Smooth muscle cell (in vitro differentiated cells): ENCODE results near the gene PEX5L. TPM values are rescaled to one million over a fixed set of nuclear protein-coding genes. Genes with fewer than 3 reads are reported as not detected.

Source experiments
- DNase-seq: peaks from one replicate; lab custom pipeline; 2025; ENCODE audit not compliant: unreplicated experiment; lab: John Stamatoyannopoulos, UW
- H2AFZ ChIP-seq: fragments of 200-600 bp; sonication (generic); 2 replicates; pipeline ENCODE4 v1.6.0; 2016; ENCODE audit warnings: antibody characterized with exemption, low read depth, mild to moderate bottlenecking
- H3F3A ChIP-seq: fragments of 200-600 bp; sonication (generic); 2 replicates; pipeline ENCODE4 v1.6.0; 2017; ENCODE audit warnings: antibody characterized with exemption, low read depth
- H3K27ac ChIP-seq: fragments of 200-600 bp; sonication (generic); 2 replicates; pipeline ENCODE4 v1.5.1; 2016; ENCODE audit warnings: low read depth, mild to moderate bottlenecking
- H3K27me3 ChIP-seq: fragments of 200-600 bp; sonication (generic); 2 replicates; pipeline ENCODE4 v1.6.1; 2016; ENCODE audit warnings: low read depth, mild to moderate bottlenecking
- H3K36me3 ChIP-seq: fragments of 200-600 bp; sonication (generic); 2 replicates; pipeline ENCODE4 v1.5.1; 2016; ENCODE audit warnings: low read depth
- H3K4me1 ChIP-seq: fragments of 200-600 bp; sonication (generic); 2 replicates; pipeline ENCODE4 v1.5.1; 2016; ENCODE audit warnings: low read depth
- H3K4me2 ChIP-seq: fragments of 200-600 bp; sonication (generic); 2 replicates; pipeline ENCODE4 v1.6.0; 2016; ENCODE audit warnings: mild to moderate bottlenecking
- H3K4me3 ChIP-seq: fragments of 200-600 bp; sonication (generic); 2 replicates; pipeline ENCODE4 v1.5.1; 2016; ENCODE audit warnings: mild to moderate bottlenecking
- H3K79me2 ChIP-seq: fragments of 200-600 bp; sonication (generic); 2 replicates; pipeline ENCODE4 v1.6.0; 2016; ENCODE audit warnings: low read depth, mild to moderate bottlenecking
- H3K9ac ChIP-seq: fragments of 200-600 bp; sonication (generic); 2 replicates; pipeline ENCODE4 v1.6.0; 2016; ENCODE audit warnings: low read depth
- H3K9me3 ChIP-seq: fragments of 200-600 bp; sonication (generic); replicated peaks from 2 replicates; pipeline ENCODE4 v1.5.1; 2016; ENCODE audit warnings: low read depth
- H4K20me1 ChIP-seq: fragments of 200-600 bp; sonication (generic); 2 replicates; pipeline ENCODE4 v1.6.0; 2016; ENCODE audit warnings: low read depth
- WGBS: methylation state at CpG from one replicate; pipeline ENCODE4 v1.1.7; 2016; ENCODE audit warnings: low lambda C conversion rate; 5-methylcytosine and 5-hydroxymethylcytosine counted together
- polyA plus RNA-seq: library from polyadenylated mRNA; unstranded; fragments of >200 nt; fragmentation: Nextera tagmentation; extraction: Ambion mirVana; gene quantifications from 2 replicates; pipeline ENCODE4 v1.2.1, GENCODE V29; 2016
- total RNA-seq: library from RNA; depleted of rRNA; stranded (reverse); fragments of >200 nt; gene quantifications from 2 replicates; pipeline ENCODE4 v1.2.3, GENCODE V29; 2014
- TF ChIP-seq, protein P1 (sequence below): fragments of 200-600 bp; sonication (generic); IDR thresholded peaks from 2 replicates; pipeline ENCODE4 v1.5.1; 2017; ENCODE audit warnings: borderline replicate concordance, mild to moderate bottlenecking, antibody characterized with exemption; ENCODE audit not compliant: insufficient read depth, poor library complexity, severe bottlenecking

PEX5L gene
- total and polyA plus RNA-seq, 2 experiments from 2014 or later = not detected

DNA sequence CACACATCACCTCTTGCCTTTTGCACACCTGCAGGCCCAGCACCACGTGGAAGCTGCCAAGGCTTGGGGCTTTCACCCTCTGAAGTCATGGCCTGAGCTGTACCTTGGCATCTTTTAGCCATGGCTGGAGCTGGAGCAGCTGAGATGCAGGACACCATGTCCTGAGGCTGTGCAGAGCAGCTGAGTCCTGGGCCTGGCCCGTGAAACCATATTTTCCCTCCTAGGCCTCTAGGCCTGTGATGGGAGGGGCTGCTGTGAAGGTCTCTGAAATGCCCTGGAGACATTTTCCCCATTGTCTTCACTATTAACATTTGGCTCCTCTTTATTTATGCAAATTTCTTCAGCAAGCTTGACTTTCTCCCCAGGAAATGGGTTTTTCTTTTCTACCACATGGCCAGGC lies 41.9 kb upstream of the PEX5L start:
- WGBS = 64% methylated on average over 2 of the region's 2 CpGs
- Histone ChIP-seq H3K4me3 (no peak overlapping the region), H3K27me3 (no peaks in the 10 kb centered on the region), H3K9ac (no peak overlapping the region), H2AFZ (no peak overlapping the region), H3K9me3 (no peaks in the 10 kb centered on the region), H3K79me2 (no peaks in the 10 kb centered on the region), H3K27ac (no peak overlapping the region), H3F3A (no peaks in the 10 kb centered on the region), H4K20me1 (no peaks in the 10 kb centered on the region), H3K4me2 (no peak overlapping the region), H3K4me1 (no peaks in the 10 kb centered on the region), H3K36me3 (no peaks in the 10 kb centered on the region)
- TF ChIP-seq, protein P1, sequence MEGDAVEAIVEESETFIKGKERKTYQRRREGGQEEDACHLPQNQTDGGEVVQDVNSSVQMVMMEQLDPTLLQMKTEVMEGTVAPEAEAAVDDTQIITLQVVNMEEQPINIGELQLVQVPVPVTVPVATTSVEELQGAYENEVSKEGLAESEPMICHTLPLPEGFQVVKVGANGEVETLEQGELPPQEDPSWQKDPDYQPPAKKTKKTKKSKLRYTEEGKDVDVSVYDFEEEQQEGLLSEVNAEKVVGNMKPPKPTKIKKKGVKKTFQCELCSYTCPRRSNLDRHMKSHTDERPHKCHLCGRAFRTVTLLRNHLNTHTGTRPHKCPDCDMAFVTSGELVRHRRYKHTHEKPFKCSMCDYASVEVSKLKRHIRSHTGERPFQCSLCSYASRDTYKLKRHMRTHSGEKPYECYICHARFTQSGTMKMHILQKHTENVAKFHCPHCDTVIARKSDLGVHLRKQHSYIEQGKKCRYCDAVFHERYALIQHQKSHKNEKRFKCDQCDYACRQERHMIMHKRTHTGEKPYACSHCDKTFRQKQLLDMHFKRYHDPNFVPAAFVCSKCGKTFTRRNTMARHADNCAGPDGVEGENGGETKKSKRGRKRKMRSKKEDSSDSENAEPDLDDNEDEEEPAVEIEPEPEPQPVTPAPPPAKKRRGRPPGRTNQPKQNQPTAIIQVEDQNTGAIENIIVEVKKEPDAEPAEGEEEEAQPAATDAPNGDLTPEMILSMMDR = no peak
- no peak for DNase-seq

DNA sequence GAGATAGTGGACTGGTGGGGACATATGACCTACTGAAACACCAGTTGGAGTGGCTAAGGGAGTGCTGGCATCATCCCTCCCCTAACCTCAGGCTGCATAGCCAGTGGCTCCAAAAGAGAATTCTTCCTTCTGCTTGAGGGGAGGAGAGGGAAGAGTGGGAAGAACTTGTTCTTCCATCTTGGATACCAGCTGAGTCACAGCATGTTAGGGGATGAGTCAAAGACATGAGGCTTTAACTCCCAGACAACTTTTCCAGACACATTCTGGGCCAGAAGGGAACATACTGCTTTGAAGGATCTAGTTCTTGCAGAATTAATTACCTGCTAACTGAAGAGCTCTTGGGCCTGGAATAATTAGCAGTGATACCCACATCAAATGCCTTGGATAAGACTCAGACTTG lies 36.8 kb upstream of the PEX5L start:
- Histone ChIP-seq H3K79me2 (no peaks in the 10 kb centered on the region), H3K4me3 (no peak overlapping the region), H2AFZ (no peak overlapping the region), H3K4me1 (no peaks in the 10 kb centered on the region), H4K20me1 (no peaks in the 10 kb centered on the region), H3K9ac (no peak overlapping the region), H3K27me3 (no peaks in the 10 kb centered on the region), H3K36me3 (no peaks in the 10 kb centered on the region), H3K9me3 (no peaks in the 10 kb centered on the region), H3F3A (no peaks in the 10 kb centered on the region), H3K27ac (peak overlapping the region; percentile 24), H3K4me2 (no peak overlapping the region)
- TF ChIP-seq, protein P1 = no peak
- DNase-seq = no peak

DNA sequence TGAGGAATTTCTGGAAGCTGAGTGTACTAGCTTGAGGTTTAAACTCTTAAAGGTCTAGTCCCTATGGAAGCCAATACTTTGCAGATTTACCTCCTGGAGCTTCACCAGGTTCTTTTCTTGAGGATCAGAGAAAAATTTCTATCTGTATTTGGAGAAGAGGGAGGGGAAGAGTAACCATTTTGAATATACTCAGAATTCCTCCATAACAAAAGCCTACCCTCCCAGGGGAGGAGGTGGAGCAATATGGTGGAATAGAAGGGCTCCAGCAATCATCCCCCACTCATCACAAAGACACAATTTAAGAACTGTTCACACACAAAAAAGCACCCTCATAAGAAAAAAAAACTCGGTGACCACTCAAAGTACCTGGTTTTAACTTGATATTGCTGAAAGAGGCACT lies 36.0 kb upstream of the PEX5L start:
- H3K36me3 ChIP-seq = no peaks in the 10 kb centered on the region
- H3K9ac ChIP-seq = no peak overlapping the region
- H4K20me1 ChIP-seq = no peaks in the 10 kb centered on the region
- H3K27ac ChIP-seq = no peak overlapping the region
- no peaks in the 10 kb centered on the region for H3K27me3 ChIP-seq
- no peak for DNase-seq
- TF ChIP-seq, protein P1 = no peak
- H3F3A ChIP-seq = no peaks in the 10 kb centered on the region
- H2AFZ ChIP-seq = no peak overlapping the region
- no peaks in the 10 kb centered on the region for H3K79me2 ChIP-seq
- WGBS = 82% methylated on average over 1 of the region's 1 CpG
- no peak overlapping the region for H3K4me3 ChIP-seq
- H3K9me3 ChIP-seq = no peaks in the 10 kb centered on the region
- H3K4me2 ChIP-seq = no peak overlapping the region
- H3K4me1 ChIP-seq = no peaks in the 10 kb centered on the region

DNA sequence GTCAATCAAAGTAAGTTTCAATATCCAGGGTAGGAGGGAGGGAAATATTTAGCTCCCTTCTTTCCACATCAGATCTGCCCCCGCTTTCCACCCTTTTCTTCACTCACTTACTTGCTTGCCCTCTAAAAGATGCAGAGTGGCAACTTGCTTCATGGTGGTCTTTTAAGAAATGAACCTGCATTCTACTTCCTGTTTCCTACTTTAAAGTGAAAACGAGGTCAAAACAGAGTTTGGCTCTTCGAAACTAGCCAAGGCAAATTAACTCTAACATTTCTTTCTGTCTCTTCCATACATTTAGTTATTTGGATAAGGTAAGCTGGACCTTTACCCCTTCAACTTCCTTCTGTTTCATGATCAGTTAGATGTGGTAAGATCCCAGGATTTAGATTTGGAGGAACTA lies 34.2 kb upstream of the PEX5L start:
- Histone ChIP-seq H3K27ac (no peak overlapping the region), H3K36me3 (no peaks in the 10 kb centered on the region), H3F3A (no peaks in the 10 kb centered on the region), H3K9me3 (no peaks in the 10 kb centered on the region), H3K4me1 (no peaks in the 10 kb centered on the region), H3K4me3 (no peak overlapping the region), H3K4me2 (no peak overlapping the region), H3K79me2 (no peaks in the 10 kb centered on the region), H2AFZ (no peak overlapping the region), H3K27me3 (no peaks in the 10 kb centered on the region), H4K20me1 (no peaks in the 10 kb centered on the region), H3K9ac (no peak overlapping the region)
- WGBS = 86% methylated on average over 3 of the region's 3 CpGs
- TF ChIP-seq, protein P1 = no peak
- DNase-seq = no peak
